Activated T-cell treated with anti-CD3 and anti-CD28 coated beads, Interleukin-2, amount 50 U/mL, for 1 hour (primary cell): Measurements from ENCODE around the gene TUFT1.

Experiments
- DNase-seq: peaks from one replicate; pipeline ENCODE4 v3.0.0-alpha.2; 2020

The TUFT1 gene

DNA sequence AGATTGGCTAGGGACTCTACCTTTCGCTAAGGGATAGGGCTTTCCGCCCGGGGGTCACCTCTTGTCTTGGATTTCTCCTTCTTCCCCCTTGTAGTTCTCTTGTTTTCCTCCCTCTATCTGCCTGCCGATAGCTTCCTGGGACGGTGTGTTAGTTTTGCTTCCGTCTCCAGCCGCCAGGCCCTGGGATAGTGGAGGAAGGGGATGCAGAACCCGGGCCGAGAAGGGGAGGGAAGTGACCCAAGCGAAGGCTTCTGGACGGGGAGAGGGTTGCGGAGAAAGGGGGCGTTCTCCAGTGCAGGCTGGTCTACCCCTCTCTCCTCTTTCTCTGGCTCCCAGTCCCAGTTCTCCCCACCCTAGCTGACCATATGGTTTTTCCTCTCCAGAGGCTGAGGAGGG is 871 bp downstream of the TUFT1 start:
- no peak for DNase-seq

DNA sequence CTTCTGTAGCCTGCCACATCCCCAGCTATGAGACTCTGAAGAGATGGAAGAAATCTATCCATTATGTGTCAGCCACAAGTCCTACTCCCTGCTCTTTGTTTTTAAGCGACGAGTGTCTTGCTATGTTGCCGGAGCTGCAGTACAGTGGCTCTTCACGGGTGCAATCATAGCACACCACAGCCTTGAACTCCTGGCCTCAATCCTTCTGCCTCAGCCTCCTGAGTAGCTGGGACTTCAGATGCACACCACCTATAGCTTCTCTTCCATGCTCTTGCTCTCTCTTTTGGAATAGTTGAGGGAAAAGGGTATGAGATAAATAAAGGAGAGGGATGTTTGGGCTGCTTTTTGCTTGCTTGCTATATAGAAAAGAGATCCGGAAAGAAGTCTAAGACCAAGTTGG is 1.6 kb downstream of the TUFT1 start:
- no peak for DNase-seq

DNA sequence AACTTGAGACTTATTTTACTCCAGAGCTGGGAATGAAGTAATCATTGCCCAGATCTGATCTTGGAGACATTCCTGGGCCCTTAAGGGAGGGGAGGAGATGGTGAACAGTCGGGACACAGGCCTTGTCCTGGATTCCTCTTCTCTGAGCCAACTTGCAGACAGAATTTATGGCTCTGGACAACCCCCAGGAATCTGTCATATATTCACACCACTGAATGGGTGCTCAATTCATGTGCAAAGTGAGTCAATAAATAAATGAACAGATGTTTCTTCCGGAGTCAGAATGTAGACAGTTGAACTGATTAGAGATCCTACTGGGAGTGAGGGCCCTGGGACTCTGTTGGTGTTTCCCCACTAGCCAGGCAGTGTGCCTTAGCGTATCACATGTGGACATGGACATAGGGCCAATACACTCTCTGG is 2.6 kb downstream of the TUFT1 start:
- no peak for DNase-seq

DNA sequence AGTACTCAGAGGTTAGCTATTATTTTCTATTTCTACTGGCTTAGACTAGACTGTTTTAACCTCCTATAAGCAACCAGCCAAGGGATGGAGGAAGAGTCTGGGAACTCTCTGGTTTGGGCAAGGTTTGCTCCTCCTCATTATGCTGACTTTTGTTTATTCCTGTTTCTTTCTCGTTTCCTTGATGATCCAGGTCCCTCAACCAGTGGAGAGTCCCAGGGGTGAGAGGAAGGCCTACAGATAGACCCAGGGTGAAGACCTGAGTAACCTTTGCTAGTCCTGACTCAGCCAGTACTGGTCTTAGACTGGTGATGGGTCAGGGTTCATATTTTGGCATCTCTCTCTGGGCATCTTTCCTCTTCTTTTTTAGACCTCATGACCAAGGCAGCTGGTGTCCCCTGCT is 5.4 kb downstream of the TUFT1 start:
- DNase-seq, result no peak

DNA sequence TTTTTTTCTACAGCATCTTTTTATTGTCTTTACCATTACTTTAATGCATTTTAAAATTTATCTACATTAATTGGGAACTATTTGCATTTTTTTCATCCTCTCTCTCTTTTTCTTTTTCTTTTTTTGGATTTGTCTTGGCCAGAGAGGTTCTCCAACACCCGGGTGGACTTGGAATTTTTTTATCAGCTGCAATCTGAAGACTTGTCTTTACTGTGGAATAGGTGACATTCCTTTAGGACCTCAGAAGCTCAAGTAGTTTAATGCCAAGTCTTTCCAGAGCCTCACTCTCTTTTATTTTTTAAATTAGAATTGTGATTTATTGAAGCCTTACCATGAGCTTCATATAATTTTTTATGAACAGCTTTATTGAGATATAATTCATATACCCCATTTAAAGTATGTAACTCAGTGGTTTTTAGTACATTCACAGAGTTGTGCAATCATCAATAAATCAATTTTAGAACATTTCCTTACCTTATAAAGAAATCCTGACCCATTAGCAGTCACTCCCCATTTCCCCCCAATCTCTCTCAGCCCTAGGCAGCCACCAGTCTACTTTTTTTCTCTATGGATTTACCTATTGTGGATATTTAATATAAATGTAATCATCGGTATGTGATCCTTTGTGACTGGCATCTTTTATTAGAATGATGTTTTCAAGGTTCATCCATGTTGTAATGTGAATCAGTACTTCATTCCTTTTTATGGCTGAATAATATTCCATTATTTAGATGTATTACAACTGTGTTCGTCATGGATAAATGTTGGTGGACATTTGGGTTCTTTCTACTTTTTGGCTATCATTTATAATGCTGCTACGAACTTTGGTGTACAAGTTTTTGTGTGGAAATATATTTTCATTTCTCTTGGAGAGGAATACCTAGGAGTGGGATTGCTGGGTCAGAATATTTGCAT is 6.2 kb downstream of the TUFT1 start:
- DNase-seq, result no peak

DNA sequence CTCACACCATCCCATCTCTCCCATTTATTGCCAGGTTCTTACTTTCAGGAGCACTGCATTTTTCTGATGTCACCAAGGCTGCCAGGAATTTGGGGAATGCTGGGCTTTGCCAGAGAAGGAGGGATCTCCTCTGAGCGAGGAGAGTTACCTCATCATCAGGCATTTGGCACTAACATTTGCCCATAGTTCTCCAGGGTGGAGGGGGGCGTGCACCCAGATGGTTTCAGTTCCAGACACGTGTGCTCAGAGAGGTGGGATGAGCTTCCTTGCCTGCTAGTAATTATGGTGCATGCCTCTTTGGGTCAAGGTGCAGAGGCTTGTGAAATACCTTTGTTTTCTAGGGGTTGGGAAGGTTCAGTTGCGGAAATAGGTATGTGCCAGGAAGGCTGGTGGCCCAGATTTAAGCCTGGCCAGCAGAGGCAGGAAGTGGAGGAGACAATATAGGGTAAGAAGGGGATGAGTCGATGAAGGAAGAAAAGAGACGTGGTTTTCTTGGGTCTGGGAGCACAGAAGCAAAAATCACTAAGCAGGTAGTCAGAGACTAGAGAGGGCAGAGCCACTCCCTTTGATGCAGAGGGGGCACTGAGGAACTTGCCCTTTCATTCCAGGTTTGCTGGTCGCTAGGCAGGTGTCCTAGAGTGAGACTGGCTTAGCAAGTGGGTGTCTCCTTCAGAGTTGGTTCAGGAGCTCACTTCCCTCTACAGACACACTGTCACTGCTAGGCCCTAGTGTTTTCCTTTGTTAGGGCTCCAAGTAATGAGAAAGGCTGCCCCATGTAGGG is 7.2 kb downstream of the TUFT1 start:
- no peak for DNase-seq

DNA sequence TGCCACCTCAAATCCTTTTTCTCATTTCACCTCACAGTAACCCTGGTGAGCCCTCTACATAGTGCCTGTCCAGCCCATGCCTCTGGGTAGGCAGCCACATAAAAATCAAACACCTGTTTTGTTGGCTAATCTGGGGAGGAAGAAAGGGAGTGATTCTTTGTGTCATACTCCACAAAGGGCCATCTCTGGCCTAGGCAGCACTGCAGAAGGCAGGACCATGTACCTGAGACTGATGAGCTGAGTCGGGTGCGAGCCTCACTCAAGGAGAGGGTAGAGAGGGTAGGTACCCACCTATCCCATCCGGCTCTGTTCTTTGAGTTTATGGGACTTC is 7.8 kb downstream of the TUFT1 start:
- no peak for DNase-seq

DNA sequence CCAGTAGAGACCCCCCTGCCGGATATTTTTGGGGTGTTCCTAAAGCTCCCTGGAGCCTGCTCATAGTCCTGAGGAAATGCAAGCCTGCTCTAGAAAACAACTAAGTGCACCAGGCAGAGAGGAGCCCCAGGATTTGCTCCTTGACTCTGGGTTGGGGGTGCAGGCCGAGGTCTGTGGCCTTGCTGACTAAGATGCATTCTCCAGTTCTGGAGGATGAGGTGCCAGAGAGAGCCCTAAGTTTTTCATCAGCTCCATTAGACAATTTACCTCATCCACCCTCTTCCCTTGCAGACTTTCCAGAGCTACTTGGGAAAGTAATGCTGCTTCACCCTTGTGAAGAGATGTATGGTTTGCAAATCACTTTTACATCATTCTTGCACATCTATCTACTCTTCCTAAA is 9.1 kb downstream of the TUFT1 start:
- no peak for DNase-seq

DNA sequence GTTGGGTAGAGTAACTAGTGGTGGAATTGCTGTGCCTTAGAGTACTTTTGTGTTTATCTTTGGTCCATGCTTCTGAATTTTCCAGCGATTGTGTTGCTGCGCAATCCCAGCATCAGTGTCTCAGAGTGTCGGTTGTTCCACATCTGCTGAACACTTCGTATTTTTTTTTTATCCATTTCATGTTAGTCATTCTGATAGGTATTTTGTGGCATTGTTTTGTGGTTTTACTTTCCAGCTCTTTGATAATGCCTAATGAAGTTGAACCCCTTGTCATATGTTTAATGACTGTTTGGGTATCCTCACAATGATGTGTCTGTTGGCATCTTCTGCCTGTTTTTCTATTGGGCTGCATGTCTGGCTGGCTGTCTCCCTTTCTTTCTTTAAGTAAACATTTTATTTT is 13.6 kb downstream of the TUFT1 start:
- DNase-seq, result no peak

DNA sequence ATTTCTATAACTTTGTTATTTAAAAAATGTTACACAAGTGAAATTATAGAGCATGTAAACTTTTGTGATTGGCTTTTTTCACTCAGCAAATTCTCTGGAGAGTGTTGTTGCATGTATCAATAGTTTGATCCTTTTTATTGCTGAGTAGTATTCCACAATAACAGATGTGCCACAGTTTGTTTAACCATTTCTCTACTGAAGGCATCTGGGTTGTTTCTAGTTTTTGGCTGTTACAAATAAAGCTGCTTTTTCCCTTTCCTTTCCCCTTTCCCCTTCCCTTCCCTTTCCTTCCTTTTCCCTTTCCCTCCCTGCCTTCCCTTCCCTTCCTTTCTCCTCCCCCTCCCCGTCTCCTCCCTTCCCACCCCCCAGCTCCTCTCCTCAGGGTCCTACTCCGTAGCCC is 15.9 kb downstream of the TUFT1 start:
- DNase-seq, result no peak

DNA sequence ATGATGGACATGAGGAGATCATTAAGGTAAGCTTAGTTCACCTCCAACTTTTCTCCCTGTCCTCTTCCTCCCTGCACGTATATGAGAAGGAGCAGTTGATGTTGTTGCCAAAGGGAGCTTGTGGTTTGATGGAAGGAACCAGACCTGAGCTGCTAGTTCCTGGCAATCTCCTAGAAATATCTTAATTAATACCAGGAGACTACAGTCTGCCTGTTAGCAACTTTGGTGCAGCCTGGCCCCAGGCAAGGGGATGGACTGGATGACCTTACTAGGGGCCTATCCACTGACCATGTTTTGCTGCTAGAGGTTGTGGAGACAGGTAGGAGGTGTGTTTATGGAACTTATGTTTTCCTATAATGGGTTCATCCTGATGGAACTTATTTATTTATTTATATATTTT is 22.6 kb downstream of the TUFT1 start:
- no peak for DNase-seq

DNA sequence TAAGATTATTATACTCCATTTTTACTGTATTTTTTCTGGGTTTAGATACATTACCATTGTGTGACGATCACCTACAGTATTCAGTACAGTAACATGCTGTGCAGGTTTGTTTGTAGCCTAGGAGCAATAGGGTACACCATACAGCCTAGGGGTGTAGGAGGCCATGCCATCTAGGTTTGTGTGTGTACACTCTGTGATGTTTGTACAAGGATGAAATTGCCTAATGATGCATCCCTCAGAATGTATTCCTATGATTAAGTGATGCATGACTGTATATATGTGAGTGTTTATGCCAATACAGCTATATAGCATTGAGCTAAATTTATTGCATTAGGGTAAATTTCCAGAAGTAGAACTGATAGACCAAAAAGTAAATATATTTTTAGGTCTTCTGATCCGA is 23.3 kb downstream of the TUFT1 start:
- DNase-seq, result no peak

DNA sequence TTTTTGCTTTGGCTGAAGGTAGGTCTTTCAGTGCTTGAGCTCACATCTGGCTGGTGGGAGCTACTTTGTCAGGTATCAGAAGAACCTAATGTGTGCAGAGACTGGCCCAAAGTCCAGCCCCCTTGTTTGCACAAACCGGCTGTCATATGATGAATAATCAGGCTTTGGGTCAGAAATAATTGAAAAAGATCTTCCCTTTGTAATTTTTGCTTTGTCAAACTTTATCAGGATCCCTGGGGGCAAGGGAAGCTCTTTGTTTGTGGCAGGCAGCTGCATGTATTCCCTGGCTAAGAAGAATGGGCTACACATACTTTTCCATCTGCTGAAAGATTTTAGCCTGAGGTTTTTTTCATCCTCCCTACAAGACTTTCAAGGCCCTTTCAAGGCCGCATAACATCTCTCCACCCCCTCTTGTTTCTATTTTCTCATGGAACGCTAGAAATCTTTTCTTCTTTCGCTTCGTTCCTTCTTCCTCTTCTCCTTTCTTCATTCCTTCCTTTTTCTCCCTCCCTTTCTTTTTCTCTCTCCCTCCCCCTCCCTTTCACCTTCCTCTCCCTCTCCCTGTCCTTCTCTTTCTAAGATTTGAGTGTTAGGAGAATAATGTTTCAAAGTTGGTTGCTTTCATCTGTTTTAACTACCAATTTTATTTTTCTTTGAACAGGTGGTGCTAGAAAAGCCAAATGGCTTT is 25.5 kb downstream of the TUFT1 start:
- DNase-seq, result no peak

DNA sequence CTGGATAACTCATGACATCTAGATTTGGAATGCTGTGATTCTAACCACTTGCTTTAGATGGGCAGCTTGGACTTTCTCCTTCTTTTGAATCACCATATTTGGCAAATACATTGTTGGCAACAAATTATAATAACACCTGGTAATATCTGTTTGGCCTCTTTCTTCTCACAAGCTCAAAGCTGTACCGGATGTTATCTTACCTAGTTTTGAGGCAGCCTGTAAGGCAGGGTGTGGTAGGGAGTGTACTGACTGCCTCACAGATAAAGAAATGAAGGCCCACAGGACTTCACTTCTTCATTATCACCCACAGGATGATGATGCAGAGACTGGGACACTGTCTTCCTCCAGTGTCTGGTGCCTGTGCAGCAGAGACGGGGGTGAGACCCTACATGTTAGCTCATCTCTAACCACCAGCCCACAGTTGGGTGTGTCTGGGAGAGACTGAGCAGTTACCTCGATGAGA is 28.5 kb downstream of the TUFT1 start:
- DNase-seq, result no peak

DNA sequence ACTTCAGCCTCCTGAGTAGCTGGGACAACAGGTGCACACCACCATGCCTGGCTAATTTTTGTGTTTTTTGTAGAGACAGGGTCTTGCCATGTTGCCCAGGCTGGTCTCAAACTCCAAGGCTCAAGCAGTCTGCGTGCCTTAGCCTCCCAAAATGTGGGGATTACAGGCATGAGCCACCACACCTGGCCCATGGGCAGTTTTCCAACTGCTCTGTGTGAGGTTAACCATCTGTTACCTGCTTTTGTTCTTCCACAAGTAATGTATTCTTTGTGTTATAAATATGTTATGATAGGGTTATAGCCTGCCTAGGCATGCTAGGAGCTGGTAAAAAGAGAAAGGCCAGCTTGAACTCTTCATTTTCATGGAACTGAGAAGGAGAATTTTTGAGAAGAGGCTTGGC is 30.7 kb downstream of the TUFT1 start:
- no peak for DNase-seq

DNA sequence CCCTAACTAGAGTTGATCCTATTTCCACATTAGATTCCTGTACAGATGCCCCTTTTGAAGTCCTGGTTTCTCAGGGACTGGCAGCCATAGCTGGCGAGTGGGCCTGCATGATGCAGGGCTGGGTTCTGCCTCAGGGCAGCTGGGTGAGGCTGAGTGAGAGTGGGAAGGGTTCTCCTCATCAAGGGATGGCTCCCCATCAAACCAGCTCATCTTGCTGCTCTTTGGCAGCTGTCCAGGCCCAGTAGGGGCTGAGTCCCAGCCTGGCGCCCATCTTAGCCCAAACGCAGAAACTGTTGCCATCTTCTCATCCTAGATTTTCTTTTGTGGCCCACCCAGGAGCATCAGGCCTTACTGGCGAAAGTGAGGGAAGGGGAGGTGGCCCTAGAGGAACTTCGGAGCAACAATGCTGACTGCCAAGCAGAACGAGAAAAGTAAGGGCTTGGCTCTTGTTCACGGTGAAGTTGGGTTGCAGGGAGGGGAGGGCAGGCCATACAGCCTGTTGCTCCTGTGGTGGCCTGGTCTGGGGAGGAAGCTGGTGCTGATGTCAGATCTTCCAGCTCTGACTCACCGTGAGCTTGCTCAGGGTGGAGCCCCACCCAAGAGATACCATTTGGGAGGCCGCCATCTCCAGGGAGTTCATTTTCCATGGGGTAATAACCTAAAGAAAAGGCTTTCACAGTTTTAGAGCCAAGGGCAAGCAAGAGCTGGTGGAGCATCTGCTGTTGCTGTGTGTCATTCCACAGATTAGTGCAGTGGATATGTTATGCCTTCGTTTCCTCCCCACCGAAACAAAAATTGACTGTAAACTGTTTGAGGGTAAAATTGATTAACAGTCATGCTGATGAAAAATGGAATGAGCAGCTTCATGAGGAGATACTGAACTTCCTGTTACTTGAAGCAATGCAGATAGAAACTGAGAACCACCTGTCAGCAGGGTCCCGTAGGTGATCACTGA is 34.7 kb downstream of the TUFT1 start:
- DNase-seq, result no peak

DNA sequence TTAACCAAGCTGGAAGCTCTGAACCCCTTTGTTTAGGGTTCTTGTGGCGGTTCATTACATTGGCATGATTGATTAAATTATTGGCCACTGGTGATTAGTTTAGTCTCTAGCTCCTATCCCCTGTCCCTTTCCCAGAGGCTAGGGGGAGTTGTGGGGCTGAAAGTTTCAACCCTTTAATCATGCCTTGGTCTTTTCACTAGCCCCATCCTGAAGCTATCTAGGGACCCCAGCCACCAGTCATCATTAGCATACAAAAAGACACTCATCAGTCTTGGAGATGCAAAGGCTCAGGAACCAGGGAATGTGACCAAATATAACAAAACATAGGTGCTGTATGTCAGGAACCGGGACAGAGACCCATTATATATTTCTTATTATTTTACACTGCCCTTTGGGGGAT is 37.1 kb downstream of the TUFT1 start:
- no peak for DNase-seq

DNA sequence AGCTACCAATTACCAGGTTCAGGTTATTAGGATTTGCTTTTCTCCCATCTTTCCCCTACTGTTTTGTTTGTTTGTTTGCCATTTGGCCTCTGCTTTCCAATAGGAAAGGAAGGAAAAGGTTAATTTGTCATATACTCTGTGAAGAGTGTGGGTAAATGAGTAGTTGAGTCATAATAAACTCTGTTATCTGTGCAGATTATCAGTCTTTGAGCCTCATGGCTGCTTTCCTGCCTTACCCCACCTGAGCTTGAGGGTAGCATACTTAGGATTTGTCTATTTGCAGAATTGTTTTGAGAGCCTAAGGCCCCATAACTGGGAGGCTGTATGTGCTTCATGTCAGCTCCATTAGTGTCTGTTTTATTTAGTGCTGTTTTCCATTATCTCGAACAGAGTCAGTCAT is 38.8 kb downstream of the TUFT1 start:
- DNase-seq, result no peak

DNA sequence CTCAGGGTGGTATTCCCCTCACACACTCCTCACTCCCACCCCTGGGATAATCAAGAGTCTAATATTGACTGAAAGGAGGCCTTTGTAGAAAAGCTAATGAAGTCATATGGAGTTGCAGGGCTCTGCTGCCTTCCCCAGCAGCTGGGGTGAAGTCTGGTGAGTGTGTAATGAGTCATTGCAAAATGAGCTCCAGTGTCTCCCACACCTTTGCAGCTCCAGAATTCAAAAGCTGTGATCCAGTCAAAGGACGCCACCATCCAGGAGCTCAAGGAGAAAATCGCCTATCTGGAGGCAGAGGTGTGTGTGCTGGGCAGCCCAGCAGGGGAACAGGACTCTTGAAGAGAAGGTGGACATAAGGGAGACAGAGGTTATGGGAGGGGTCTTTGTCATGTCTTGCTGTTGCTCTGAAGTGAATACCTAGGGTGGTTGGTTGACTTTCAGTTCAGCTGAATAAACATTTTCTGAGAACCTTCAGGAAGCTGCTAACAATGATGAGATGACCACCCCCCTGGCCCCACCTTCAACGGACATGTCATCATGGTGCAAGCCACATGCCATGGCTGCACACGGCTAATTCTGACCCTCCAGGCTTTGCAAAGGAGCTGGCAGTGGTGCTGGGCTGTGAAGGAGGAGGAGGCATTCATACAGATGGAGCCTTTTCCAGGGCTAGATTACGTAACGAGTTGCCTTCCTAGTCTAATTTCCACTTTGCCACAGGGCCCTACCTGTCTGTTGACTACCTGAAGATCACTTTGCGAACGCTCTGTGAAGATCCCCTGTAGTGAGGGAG is 39.5 kb downstream of the TUFT1 start:
- DNase-seq, result no peak

DNA sequence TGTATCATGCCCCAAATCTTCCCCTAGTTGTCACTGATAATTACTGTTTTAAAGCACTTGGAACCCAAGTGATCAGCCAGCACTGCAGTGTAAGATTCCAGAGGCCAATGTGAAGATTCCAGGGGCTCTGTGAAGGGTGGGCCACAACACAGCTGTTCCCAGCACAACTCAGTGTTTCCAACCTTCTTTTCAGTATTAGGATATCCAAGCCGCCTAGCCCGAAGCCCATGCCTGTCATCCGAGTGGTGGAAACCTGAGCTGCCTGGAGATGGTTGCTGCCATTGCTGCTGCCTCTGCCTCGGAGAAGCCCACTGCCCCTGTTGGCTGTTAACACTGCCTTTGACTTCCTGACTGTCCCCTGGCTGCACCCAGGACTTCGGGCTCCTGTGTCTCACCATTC is 41.3 kb downstream of the TUFT1 start:
- DNase-seq, result no peak

DNA sequence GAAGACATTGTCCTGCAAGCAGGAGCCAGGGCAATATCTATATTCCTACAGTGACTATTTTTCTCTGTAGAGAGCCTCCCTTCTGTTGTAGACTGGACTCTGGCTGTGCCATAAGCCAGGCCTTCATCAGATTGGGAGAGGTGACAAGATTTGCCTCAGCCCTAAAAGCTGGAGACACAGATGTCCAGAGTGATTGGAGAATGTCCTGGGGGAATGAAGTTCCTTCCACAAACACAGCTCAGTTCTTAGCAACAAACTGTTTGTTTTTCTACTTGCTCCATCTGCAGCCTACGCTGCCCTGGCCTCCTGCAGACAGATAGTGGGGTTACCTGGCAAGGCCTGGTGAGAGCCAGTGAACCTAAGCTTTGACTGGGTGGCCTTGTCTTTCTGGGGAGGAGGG is 41.8 kb downstream of the TUFT1 start:
- no peak for DNase-seq

DNA sequence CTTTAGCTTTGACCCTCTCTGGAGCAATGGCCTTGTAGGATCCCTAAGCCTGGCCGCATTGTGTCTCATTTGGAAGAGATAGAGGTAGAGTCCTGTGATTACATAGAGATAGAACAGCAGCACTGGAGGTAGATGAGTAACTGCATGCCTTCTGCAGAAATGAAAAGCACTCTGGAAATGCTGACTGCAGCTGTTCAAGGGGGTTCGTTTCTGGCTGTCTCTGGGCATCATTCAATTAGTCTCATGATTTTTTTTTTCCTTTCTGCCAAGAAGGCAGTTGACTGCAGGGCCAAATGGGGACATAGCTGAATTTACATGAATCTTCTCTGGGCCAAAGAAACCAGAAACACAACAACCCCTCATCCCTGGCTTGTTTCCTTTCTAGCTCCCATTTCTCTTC is 43.7 kb downstream of the TUFT1 start:
- no peak for DNase-seq
